ENCODE data around the gene CNIH2.

- TF ChIP-seq CTCF (IDR thresholded peaks at IDR 0.05) (no peak), POLR2A (IDR thresholded peaks at IDR 0.05) (no peak)
Measured at GRCh38 chr11:66239998-66240780, 37.8 kb upstream of the CNIH2 start.
